Activated T-cell treated with anti-CD3 and anti-CD28 coated beads for 24 hours (primary cell): ENCODE data around the gene GNAS-AS1.

ENCODE experiments used
- DNase-seq: peaks from one replicate; pipeline ENCODE4 v3.0.0-alpha.2; 2020; ENCODE audit warnings: low read depth

The GNAS-AS1 gene

DNA sequence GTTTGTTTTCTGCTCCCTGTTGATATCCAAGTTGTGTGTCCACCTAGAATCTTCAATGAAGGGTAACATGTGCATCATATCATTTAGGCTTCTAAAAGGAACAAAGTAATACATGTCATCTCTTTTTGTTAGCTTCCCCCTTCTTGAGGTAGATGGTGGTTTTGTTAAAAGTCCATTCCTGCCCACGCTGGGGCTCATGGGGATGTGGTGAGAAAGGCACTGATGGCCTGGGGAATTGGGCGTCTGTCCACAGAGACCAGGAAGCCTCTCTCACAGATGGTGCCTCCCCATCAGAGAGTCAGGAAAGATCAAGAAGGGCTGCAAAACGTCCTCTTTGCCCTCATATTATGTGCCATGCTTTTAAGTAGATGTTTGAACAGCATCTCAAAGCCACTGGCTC lies 34.3 kb upstream of the GNAS-AS1 start:
- no peak for DNase-seq

GRCh38 chr20:58883241-58883691 lies 32.6 kb upstream of the GNAS-AS1 start:
- DNase-seq, result no peak

DNA sequence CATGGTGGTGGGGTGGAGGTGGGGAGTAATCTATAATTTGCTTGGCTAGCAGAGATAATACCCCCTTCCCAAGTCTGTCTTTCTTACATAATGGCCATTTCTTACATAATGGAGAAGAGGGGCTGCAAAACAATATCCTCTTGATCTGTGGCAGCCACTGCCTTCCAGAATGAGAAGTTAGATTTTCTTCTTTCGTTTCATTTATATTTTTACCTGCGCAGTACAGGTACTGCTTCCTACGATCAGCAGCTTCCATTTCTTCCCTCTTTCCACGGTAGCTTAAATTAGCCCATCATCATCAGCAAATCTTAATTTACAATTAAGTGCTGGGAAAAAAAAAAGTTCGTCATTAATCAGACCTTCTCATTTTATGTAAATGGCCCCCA lies 32.0 kb upstream of the GNAS-AS1 start:
- no peak for DNase-seq

DNA sequence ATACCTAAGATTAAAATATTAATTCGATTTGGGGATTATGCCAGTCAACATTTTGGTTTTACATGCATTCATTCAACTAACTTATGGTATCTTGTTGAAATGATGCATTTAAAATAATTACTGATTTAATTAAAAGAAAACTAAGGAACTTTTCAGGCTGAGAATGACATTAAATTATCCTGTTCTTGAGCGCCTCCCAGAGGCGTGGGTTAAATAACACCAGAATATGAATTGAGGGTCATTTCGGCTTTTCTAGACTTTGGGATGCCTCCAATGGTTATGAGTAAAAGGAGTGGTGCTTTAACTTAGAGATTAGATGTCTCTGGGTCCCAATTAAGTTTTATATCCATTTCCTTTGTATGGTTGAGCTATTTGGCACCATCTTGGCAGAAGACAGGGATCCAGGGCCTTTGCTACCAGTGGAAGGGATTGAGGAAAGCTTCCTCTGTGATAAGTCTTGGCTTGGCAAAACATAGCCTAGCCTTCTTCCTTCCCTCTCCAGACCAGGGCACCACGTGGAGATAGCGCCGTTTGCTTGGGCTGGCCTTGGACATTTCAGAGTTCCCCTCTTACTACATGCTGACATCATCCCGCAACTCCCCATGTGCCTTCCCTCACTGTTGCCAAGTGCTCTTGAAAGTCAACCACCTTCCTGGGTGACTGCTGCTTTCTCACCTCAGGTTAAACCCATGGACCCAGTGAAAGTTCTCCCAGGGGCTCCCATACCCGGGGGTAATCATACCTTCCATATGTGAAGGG lies 30.5 kb upstream of the GNAS-AS1 start:
- no peak for DNase-seq

- no peak for DNase-seq
These were observed 29.7 kb upstream of the GNAS-AS1 start for GRCh38 chr20:58880441-58880840.

DNA sequence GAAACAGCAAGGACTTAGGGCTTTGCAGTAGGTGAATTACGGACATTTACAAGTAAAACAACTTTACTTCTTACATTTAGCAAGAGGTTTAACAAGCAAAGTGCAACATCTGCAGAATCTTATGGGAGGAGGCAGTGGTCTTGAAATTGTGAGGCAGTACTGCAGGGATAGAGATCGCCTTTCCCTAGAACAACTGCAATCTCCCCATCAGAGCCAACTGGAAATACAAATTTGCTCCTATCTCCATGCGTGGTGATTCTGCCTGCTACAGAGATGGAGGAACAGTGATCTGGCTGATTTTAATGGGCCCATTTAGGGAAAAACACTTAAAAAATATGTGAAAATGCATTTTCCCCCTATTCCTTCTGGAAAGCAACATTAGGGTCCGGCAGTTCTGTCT lies 27.7 kb upstream of the GNAS-AS1 start:
- no peak for DNase-seq

GRCh38 chr20:58877976-58878360 lies 27.3 kb upstream of the GNAS-AS1 start:
- no peak for DNase-seq

DNA sequence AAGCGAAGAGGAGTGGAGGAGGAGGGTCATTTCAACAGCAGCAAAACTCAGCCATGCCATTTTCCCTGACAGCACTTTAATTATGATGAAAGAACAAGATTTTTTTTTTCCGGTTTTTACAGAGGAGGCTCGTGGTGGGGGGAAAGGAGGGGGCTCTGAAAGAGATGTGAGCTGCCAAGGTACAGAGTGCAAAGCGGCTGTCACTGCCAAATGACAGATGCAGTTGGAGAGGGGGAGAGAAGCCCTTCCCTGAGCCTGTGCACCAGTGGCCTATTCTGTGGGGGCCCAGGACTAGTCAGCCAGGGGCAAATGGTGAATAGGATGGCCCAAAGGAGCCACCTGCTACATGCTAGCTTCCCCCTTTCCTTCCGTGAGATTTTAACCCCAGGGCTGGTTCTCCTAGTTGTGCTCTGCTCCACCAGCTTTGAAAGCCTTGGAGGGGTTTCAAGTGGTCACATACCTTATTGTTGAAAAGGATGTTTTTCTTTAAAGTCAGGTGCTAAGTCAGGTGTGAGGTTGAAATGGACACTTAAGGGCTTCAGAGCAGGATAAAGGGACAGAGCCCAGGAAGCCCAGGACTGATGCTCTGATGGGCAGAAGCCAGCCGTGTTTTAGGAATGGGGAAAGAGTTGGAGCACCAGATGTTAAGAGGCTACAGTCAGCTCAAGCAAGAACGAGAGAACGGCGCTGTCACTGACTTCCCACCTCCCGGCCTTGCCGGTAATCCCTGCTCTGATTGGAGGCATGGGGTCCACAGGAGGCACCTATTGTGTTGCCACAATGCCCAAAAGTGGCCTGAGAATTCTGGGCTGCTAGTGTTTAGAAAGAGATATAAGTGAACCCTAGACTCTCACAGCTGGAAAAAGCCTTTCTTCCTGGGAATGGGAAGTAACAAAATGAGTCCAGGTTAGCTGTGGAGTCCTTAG lies 26.6 kb upstream of the GNAS-AS1 start:
- DNase-seq, result no peak

- DNase-seq, result no peak
These were observed 25.7 kb upstream of the GNAS-AS1 start for GRCh38 chr20:58876437-58876836.

- no peak for DNase-seq
These were observed 24.9 kb upstream of the GNAS-AS1 start for GRCh38 chr20:58875541-58876134.

- DNase-seq, result no peak
These were observed 24.4 kb upstream of the GNAS-AS1 start for GRCh38 chr20:58875111-58875510.

DNA sequence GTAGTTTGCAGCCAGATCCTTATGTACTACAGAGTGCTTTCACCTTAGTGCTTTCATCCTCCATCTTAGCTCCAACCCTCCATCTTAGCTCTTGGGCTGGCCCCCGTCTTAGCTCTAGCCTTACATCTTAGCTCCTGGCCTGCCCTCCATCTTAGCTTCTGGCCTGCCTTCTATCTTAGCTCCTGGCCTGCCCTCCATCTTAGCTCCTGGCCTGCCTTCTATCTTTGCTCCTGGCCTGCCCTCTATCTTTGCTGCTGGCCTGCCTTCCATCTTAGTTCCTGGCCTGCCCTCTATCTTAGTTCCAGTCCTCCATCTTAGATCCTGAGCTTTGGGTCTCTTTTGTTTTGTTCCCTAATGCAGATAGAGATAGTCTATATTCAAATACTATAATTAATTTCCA lies 23.8 kb upstream of the GNAS-AS1 start:
- DNase-seq, result no peak

GRCh38 chr20:58871533-58872102 lies 20.9 kb upstream of the GNAS-AS1 start:
- DNase-seq, result no peak

- DNase-seq, result peak; percentile 37
These were observed 19.8 kb upstream of the GNAS-AS1 start for GRCh38 chr20:58870293-58871014.

GRCh38 chr20:58869662-58870227 lies 19.0 kb upstream of the GNAS-AS1 start:
- no peak for DNase-seq

DNA sequence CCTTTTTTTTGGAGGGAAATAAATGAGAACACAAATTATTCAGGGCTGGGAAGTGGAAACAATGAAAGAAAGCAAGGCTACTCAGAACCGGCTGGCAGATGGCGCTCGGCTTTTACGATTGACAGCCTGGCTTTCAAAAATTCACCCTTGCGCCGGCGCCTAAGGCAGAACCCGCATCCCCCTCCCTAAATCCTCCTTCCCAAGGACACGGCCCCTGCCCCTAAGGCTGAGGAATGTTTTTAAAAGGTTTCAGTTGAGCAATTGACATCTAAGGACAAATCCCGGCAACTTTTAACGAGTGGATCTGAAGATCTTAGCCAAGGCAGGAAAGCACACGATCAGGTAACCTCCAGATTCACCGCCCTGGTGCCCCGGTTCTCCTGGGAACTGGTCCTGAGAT lies 18.1 kb upstream of the GNAS-AS1 start:
- DNase-seq, result no peak

DNA sequence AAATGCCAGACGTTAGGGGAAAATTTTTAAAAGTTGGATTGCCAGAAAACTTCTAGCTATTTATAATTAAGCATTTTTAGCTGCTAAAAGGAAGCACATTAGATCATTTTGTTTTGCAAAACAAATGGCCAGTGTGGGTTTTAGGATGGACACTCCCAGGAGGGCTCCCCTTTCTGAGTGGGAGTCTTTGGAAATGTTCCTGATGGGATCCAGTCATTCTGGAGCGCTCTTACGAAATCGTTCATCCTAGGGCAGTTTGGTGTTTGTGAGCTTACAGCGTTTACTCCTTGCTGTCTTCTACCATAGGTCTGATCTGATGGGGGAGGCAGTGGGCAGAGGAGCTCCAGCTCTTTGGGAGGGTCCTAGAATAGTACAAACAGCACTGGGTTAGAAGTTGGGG lies 16.5 kb upstream of the GNAS-AS1 start:
- DNase-seq, result no peak

- no peak for DNase-seq
These were observed 15.1 kb upstream of the GNAS-AS1 start for GRCh38 chr20:58865843-58866242.

DNA sequence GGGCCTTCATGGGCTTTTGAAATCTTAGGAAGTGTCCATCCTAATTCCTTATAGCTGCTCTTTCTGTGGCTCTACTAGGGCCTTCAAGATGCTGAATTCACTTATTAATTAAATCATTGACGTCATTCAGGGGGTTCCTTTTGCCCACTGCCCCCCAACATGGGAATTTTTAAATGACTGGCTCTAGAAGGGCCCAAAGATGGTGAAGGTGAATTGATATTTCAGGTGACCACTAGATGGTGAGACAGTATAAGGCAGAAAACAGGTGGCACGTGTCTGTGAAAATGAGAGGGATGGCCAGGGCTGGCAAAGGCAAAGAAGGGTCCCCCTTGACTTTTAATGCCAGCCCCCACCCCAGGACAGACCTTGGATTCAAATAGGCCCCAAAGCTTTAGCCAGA lies 13.6 kb upstream of the GNAS-AS1 start:
- DNase-seq, result no peak

- DNase-seq, result no peak
These were observed 12.5 kb upstream of the GNAS-AS1 start for GRCh38 chr20:58863044-58863790.
